GM13976 (cell line): Measurements from ENCODE around the gene ACTG1.

Experiments
- DNase-seq: peaks from one replicate; pipeline ENCODE4 v3.0.0; 2012; ENCODE audit warnings: low spot score
- in situ Hi-C: fragments of 300-500 bp; cut with MboI; formaldehyde crosslinking; loops from one replicate; pipeline ENCODE4 v1.12.0; 2022; ENCODE audit warnings: low sequenced_read_pairs, mixed read lengths, inconsistent platforms; ENCODE audit not compliant: unreplicated experiment
- TF ChIP-seq, protein P1 (sequence below): IDR thresholded peaks from 2 replicates; pipeline ENCODE4 v1.5.1; 2012; ENCODE audit warnings: borderline replicate concordance, mild to moderate bottlenecking; ENCODE audit not compliant: insufficient read depth; ENCODE audit errors: extremely low read depth, missing control alignments, control extremely low read depth

The ACTG1 gene

DNA sequence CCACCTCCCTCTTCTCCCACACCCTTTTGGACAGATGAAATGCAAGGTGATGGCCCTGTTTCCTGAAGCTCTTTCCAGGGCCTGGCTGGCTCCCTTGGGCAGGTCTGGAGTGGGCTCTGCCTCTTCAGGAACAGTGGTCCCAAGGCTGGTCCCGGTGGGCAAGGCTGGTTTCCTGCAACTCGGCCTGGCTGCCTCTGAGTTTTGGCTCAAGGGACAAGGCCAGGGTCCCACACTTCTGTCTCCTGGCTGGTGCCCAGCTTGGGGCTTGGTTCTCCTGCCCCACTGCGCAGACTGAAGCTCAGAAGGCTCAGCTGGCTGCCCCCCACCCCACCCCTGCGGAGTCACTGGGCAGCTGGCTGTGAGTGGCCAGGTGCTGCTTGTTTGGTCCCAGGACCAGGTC, 3.8 kb upstream of the ACTG1 start:
- in situ Hi-C loops = no loop called here
- TF ChIP-seq, protein P1, sequence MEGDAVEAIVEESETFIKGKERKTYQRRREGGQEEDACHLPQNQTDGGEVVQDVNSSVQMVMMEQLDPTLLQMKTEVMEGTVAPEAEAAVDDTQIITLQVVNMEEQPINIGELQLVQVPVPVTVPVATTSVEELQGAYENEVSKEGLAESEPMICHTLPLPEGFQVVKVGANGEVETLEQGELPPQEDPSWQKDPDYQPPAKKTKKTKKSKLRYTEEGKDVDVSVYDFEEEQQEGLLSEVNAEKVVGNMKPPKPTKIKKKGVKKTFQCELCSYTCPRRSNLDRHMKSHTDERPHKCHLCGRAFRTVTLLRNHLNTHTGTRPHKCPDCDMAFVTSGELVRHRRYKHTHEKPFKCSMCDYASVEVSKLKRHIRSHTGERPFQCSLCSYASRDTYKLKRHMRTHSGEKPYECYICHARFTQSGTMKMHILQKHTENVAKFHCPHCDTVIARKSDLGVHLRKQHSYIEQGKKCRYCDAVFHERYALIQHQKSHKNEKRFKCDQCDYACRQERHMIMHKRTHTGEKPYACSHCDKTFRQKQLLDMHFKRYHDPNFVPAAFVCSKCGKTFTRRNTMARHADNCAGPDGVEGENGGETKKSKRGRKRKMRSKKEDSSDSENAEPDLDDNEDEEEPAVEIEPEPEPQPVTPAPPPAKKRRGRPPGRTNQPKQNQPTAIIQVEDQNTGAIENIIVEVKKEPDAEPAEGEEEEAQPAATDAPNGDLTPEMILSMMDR = no peak
- DNase-seq = no peak

DNA sequence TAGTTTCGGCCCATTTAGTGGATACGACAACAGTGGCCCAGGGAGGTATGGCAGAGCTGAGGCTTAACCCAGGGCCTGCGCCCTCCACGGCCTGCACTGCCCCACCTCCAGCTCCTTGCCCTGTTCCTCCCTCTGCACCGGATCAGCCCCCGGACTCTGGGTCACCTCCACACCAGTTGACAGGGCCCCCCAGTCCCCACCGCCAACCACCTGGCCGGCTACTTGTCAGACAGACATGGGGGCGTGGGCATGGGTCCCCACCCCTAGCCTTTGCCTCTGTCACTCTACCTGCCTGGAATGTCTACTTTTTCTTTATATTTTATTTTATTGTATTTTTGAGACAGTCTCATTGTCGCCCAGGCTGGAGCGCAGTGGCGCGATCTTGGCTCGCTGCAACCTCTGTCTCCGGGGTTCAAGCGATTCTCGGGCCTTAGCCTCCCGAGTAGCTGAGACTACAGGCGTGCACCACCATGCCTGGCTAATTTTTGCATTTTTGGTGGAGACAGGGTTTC, 3.0 kb upstream of the ACTG1 start:
- TF ChIP-seq, protein P1 = no peak

DNA sequence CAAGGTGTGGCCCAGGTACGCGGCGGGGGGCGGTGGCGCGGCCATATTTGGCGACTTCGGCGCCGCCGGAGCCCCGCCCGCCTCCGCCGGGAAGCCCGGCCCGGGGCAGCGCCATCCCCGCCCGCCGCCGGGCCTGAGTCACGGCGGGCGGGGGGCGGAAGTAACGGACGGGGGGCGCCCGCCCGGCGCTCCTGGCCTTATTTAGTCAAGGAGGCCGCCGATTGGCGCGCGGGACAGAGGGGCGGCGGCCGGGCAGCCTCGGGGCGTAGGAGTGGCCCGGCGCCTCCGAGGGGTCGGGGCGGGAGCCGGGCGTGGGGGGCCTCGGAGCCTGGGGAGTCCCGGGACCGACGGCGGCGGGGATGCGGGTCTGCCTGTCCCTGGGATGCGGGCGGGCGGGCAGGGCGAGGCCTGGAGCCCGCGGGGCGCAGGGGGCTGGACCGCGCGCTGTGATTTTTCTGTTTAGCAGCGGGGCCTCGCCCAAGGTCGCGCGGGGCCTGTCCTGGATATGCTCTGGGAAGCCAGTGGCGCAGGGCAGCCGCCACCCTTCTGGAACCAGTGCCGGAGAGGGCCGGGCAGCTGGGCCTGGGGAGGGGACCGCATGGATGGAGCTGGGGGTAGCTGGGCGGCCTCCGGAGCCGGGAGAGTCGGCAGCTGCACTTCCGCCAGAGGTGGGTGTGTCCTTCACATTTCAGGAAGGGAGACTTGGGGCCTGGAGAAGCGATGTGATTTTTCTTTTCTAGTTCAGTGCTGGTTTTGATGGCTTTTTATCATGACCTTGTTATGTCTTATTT, 2.3 kb upstream of the ACTG1 start:
- peak; percentile 87 for DNase-seq
- TF ChIP-seq, protein P1 = no peak
- in situ Hi-C loops = no loop called here

More for the DNA sequence above, 3.0 kb upstream of the ACTG1 start:
- no peak for DNase-seq
- in situ Hi-C loops = no loop called here

DNA sequence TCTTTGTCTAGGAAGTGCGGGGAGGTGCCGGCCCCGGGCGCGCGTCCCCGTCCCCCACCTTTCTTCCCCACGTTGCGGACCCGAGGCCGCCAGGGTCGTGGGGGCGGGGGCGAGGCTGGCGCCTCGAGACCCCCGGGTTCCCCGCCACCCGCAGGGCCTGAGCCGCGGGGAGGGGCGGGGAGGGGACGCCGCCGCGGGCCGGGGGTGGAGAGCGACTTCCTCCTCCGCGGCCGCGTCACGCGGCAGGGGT, 1.8 kb upstream of the ACTG1 start:
- in situ Hi-C loops = no loop called here
- TF ChIP-seq, protein P1 = no peak
- DNase-seq = no peak

DNA sequence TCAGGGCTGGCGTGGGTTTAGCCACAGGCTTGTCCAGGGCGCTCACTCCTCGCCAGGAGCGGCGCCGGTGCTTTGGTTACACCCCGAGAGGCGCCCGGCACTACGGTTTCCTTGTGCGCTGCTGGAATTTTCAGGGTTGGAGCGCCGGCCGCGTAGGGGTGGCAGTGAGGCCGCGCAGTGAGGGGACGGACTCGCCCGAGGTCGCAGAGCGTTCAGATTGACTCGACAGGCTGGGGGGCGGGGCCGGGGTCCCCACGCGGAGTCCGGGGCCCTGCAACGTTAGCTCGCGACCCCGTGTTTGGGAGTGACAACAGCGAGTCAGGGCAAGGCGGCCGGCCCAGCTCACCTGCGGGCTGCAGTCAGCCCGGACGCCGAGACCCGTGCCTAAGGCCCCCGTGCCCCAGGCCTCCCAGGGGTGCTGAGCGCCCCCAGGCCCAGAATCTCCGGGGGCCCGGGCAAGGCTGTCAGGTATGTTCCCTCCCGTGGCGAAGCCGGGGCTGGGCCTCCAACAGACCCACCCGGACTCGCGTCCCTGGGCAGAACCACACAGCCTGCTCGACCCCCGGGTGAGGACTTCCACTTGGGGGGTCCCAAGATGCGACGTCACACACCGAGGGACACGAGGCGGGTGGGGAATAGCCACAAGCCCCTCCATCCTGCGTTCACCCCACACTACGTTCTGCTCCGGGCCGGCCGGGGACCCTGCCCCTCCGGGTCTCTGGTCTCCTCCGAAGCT, 1.3 kb upstream of the ACTG1 start:
- TF ChIP-seq, protein P1 = no peak
- in situ Hi-C loops = no loop called here
- no peak for DNase-seq

DNA sequence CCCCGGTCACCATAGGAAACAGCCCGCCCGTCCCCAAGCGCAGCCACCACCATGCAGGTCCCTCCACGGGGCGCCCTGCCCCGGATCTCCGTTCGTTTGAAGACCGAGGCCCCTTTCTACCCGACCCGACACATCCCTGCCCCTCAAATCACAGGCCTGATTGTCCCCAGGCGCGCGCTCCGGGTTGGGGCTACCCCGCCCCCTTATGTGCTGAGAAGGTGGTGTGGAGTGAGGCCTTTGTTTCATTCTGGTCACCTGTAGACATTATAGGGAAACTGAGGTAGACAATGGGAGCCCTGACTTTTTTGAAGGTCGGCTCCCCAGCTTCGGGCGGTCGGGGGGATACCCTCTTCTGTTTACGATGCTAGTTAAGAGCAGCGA, 763 bp upstream of the ACTG1 start:
- TF ChIP-seq, protein P1 = no peak
- peak; percentile 64 for DNase-seq
- in situ Hi-C loops = no loop called here
